ENCODE data around the gene ALDH3B2.

ALDH3B2 gene

DNA sequence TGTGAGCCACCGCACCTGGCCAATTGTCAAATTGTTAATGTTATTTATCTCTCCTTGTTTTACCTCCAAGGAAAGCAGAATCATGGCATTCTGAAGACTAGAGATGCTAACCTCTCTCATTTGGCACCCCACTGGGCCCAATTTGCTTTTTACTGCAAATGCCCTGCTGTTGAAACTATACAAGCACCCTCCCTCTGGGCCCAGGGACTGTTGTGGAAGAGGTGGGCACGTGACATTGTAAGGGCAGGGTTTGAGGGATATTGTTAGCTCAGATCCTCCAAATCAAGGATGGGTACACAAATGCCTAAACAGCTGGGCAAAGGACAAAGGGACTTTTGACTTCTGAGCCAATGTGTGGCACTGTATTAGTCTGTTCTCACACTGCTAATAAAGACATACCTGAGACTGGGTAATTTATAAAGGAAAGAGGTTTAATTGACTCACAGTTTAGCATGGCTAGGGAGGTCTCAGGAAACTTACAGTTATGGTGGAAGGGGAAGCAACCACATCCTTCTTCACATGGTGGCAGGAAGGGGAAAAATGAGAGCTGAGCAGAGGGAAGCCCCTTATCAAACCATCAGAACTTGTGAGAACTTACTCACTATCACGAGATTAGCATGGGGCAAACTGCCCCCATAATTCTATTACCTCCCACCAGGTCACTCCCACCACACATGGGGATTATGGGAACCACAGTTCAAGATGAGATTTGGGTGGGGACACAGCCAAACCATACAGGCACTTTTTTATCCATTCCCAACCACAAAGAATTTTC, 6.5 kb upstream of the ALDH3B2 start:
- TF ChIP-seq GFI1B (tag by site-specific recombination; IDR thresholded peaks at IDR 0.05) (no peak), ZIC2 (tag by site-specific recombination; IDR thresholded peaks at IDR 0.05) (0 out of 2 replicates have a peak, but pooled peaks have one; percentile 11), ZNF341 (tag by site-specific recombination; IDR thresholded peaks at IDR 0.05; ENCODE audit: low read depth) (peak; percentile 34; the same call in 1 of the 2 replicates)
- H3K27ac ChIP-seq (ENCODE audit: extremely low read depth, low read depth, low read length), result no peak overlapping the region
- ChIA-PET CTCF (interaction anchor here (1.2 to 1.4 kb wide), 2 partner anchors 21 to 41 kb away, joined by 3 to 4 read pairs; partner anchors contain the start of gene TBX10), POLR2A (no interaction called here)
- no peaks in the 10 kb centered on the region for H3K36me3 ChIP-seq (ENCODE audit: control insufficient read depth in 2 of 2, insufficient read depth in 1 of 2, low read length in 2 of 2)
- H3K9me3 ChIP-seq (ENCODE audit: control insufficient read depth, insufficient read depth, low read depth, low read length), result no peaks in the 10 kb centered on the region
- no peaks in the 10 kb centered on the region for H3K4me1 ChIP-seq (ENCODE audit: control insufficient read depth, insufficient read depth, low read length)
- no peak overlapping the region for H3K4me3 ChIP-seq (ENCODE audit: low read depth, low read length)

- ChIA-PET POLR2A (interaction anchor here (0.7 kb wide), 1 partner anchor 222 kb away, joined by 3 read pairs; the partner anchor contains the start of gene GPR152), CTCF (no interaction called here)
- Histone ChIP-seq H3K9me3 (ENCODE audit: control insufficient read depth, insufficient read depth, low read depth, low read length) (no peaks in the 10 kb centered on the region), H3K36me3 (ENCODE audit: control insufficient read depth in 2 of 2, insufficient read depth in 1 of 2, low read length in 2 of 2) (no peaks in the 10 kb centered on the region), H3K4me1 (ENCODE audit: control insufficient read depth, insufficient read depth, low read length) (no peaks in the 10 kb centered on the region), H3K4me3 (ENCODE audit: low read depth, low read length) (no peak overlapping the region), H3K27ac (ENCODE audit: extremely low read depth, low read depth, low read length) (no peak overlapping the region)
- TF ChIP-seq SCRT1 (tag by site-specific recombination; IDR thresholded peaks at IDR 0.05; ENCODE audit: borderline replicate concordance), result no peak
- no peak for TF ChIP-seq ZNF843 (tag by site-specific recombination; IDR thresholded peaks at IDR 0.05)
- no peak for TF ChIP-seq TRIM28 (IDR thresholded peaks at IDR 0.05; ENCODE audit: borderline replicate concordance, low read length)
- no peak for TF ChIP-seq ZNF624 (tag by site-specific recombination; IDR thresholded peaks at IDR 0.05)
- no peak for TF ChIP-seq ZNF548 (tag by site-specific recombination; IDR thresholded peaks at IDR 0.05)
- TF ChIP-seq ZNF654 (tag by site-specific recombination; IDR thresholded peaks at IDR 0.05; ENCODE audit: low read depth), result no peak
- TF ChIP-seq PATZ1 (tag by site-specific recombination; IDR thresholded peaks at IDR 0.05), result no peak
Measured at GRCh38 chr11:67675058-67675747, 780 bp upstream of the ALDH3B2 start.

DNA sequence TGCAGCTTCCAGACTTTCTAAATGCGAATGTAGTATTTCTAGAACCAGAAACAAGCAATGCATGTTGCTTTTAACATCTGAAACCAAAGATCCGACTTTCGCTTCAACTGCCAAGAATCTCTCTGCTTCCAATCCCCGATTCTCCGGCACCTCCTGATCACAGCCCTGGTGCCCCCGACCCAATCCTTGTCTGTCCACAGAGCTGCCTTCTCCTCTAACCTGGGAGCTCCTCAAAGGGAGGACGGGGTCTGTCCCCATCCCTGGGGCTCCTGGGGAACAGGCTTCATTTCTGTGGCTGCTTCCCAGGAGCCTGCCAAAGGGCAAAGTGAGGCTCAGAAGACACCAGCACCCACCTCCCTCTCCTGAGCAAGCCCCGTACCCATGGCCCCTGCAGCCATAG, 521 bp downstream of the ALDH3B2 start:
- TF ChIP-seq ZNF768 (tag by site-specific recombination; IDR thresholded peaks at IDR 0.05) (no peak), ZNF202 (tag by site-specific recombination; IDR thresholded peaks at IDR 0.05; ENCODE audit: borderline replicate concordance) (no peak), ZNF350 (tag by site-specific recombination; IDR thresholded peaks at IDR 0.05) (no peak), ZSCAN16 (tag by site-specific recombination; IDR thresholded peaks at IDR 0.05) (no peak), KLF8 (tag by site-specific recombination; IDR thresholded peaks at IDR 0.05) (no peak), ZFP3 (tag by site-specific recombination; IDR thresholded peaks at IDR 0.05; ENCODE audit: low read depth) (no peak), YY2 (tag by site-specific recombination; IDR thresholded peaks at IDR 0.05) (no peak), ZNF707 (tag by site-specific recombination; IDR thresholded peaks at IDR 0.05) (no peak), ZBTB20 (tag by site-specific recombination; IDR thresholded peaks at IDR 0.05) (no peak), SETDB1 (IDR thresholded peaks at IDR 0.05; ENCODE audit: insufficient read length, low read length) (no peak), HOXA7 (CRISPR knock-in tag; IDR thresholded peaks at IDR 0.05; ENCODE audit: borderline replicate concordance) (no peak)
- H3K36me3 ChIP-seq (ENCODE audit: control insufficient read depth in 2 of 2, insufficient read depth in 1 of 2, low read length in 2 of 2), result no peaks in the 10 kb centered on the region
- no peaks in the 10 kb centered on the region for H3K4me1 ChIP-seq (ENCODE audit: control insufficient read depth, insufficient read depth, low read length)
- no peak overlapping the region for H3K27ac ChIP-seq (ENCODE audit: extremely low read depth, low read depth, low read length)
- H3K4me3 ChIP-seq (ENCODE audit: low read depth, low read length), result no peak overlapping the region
- ChIA-PET POLR2A (no interaction called here), CTCF (interaction anchor here (0.5 to 0.8 kb wide), 3 partner anchors 22 to 448 kb away, joined by 3 to 4 read pairs (median 3); no protein-coding TSS in a partner anchor)
- H3K9me3 ChIP-seq (ENCODE audit: control insufficient read depth, insufficient read depth, low read depth, low read length), result no peaks in the 10 kb centered on the region
